ENCODE results near the gene SCLY. TPM values are rescaled to one million over a fixed set of nuclear protein-coding genes. Genes with fewer than 3 reads are reported as not detected.

SCLY gene
- total and polyA plus RNA-seq, 2 of the 13 experiments (the other 11 are each of a cell fraction or from before 2014, with no cell fraction given): 27.9 to 38.6 TPM

DNA sequence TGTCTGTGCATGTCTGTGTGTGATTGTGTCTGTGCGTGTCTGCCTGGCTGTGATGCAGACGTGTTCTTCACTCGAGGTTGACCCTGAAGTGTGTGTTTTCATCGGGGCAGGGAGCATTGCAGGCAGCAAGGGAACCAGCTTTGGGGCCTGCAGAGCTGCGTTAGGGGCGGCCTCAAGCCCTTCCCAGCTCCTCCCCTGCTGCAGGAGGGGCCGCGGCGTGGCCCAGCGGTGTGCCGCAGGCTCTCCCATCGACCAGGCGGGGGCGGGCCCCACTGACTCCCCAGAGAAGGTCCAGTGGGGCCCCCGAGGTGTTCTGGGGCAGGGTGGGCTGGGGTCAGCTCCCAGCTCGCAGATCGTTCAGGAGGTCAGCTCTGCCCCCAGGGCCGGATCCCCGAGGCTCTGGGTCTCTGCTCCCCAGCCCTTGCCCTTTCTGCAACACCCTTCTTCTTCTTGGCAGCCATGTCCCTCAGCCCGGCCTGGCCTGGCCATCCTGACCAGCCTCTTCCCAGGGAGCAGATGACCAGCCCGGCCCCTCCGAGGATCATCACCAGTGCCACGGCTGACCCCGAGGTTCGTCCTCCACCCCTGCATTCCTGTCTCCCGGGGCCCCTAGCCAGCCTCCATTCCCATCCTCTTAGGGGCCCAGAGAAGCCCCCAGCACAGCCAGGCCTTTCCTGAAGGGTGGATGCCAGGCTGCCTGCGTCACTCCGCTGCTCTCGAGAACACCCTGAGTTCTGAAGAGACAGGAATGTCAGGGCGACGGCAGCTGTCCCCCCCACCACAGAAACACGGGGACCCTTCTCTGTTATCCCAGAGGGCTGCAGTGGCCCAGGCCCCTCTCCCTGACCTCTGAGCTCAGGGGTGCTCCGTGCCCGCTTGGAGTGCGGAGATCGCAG, 66.6 kb downstream of the SCLY start (continued):
- TF ChIP-seq ZNF160 (CRISPR knock-in tag; IDR thresholded peaks at IDR 0.05) (no peak), NFKB2 (CRISPR knock-in tag; IDR thresholded peaks at IDR 0.05; ENCODE audit: borderline replicate concordance) (0 out of 2 replicates have a peak, but pooled peaks have one; percentile 58), ARNT2 (CRISPR knock-in tag; IDR thresholded peaks at IDR 0.05; ENCODE audit: low read depth) (no peak), TEAD3 (CRISPR knock-in tag; optimal IDR thresholded peaks at IDR 0.05; ENCODE audit: borderline replicate concordance) (peak; percentile 41), ZNF75D (CRISPR knock-in tag; IDR thresholded peaks at IDR 0.05; ENCODE audit: borderline replicate concordance) (no peak), HOXA3 (CRISPR knock-in tag; IDR thresholded peaks at IDR 0.05) (0 out of 2 replicates have a peak, but pooled peaks have one; percentile 20), ISL2 (CRISPR knock-in tag; IDR thresholded peaks at IDR 0.05) (no peak), ZNF335 (CRISPR knock-in tag; IDR thresholded peaks at IDR 0.05) (peak; percentile 94), FOXO1 (CRISPR knock-in tag; IDR thresholded peaks at IDR 0.05) (0 out of 2 replicates have a peak, but pooled peaks have one; percentile 30), ZNF350 (CRISPR knock-in tag; IDR thresholded peaks at IDR 0.05; ENCODE audit: borderline replicate concordance, low read depth) (no peak), ZFP37 (CRISPR knock-in tag; IDR thresholded peaks at IDR 0.05; ENCODE audit: borderline replicate concordance) (0 out of 2 replicates have a peak, but pooled peaks have one; percentile 21)
- TF ChIP-seq, protein P1, sequence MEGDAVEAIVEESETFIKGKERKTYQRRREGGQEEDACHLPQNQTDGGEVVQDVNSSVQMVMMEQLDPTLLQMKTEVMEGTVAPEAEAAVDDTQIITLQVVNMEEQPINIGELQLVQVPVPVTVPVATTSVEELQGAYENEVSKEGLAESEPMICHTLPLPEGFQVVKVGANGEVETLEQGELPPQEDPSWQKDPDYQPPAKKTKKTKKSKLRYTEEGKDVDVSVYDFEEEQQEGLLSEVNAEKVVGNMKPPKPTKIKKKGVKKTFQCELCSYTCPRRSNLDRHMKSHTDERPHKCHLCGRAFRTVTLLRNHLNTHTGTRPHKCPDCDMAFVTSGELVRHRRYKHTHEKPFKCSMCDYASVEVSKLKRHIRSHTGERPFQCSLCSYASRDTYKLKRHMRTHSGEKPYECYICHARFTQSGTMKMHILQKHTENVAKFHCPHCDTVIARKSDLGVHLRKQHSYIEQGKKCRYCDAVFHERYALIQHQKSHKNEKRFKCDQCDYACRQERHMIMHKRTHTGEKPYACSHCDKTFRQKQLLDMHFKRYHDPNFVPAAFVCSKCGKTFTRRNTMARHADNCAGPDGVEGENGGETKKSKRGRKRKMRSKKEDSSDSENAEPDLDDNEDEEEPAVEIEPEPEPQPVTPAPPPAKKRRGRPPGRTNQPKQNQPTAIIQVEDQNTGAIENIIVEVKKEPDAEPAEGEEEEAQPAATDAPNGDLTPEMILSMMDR (CRISPR knock-in tag; IDR thresholded peaks at IDR 0.05): peak; percentile 65
- TF ChIP-seq, protein P2, sequence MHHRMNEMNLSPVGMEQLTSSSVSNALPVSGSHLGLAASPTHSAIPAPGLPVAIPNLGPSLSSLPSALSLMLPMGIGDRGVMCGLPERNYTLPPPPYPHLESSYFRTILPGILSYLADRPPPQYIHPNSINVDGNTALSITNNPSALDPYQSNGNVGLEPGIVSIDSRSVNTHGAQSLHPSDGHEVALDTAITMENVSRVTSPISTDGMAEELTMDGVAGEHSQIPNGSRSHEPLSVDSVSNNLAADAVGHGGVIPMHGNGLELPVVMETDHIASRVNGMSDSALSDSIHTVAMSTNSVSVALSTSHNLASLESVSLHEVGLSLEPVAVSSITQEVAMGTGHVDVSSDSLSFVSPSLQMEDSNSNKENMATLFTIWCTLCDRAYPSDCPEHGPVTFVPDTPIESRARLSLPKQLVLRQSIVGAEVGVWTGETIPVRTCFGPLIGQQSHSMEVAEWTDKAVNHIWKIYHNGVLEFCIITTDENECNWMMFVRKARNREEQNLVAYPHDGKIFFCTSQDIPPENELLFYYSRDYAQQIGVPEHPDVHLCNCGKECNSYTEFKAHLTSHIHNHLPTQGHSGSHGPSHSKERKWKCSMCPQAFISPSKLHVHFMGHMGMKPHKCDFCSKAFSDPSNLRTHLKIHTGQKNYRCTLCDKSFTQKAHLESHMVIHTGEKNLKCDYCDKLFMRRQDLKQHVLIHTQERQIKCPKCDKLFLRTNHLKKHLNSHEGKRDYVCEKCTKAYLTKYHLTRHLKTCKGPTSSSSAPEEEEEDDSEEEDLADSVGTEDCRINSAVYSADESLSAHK (CRISPR knock-in tag; IDR thresholded peaks at IDR 0.05; ENCODE audit: borderline replicate concordance): no peak
- TF ChIP-seq, protein P3, sequence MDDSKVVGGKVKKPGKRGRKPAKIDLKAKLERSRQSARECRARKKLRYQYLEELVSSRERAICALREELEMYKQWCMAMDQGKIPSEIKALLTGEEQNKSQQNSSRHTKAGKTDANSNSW (CRISPR knock-in tag; IDR thresholded peaks at IDR 0.05; ENCODE audit: borderline replicate concordance): no peak
- TF ChIP-seq, protein P4, sequence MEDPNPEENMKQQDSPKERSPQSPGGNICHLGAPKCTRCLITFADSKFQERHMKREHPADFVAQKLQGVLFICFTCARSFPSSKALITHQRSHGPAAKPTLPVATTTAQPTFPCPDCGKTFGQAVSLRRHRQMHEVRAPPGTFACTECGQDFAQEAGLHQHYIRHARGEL (CRISPR knock-in tag; IDR thresholded peaks at IDR 0.05): no peak
